ENCODE measurements around the gene WFDC1.

GRCh38 chr16:84367297-84367680, 72.6 kb downstream of the WFDC1 start:
- TF ChIP-seq EZH2 (IDR thresholded peaks at IDR 0.05; ENCODE audit: insufficient read depth, low read length) (no peak), CTCF (IDR thresholded peaks at IDR 0.05; ENCODE audit: insufficient read depth, low read depth, low read length) (no peak)

Measured in astrocyte (in vitro differentiated cells and primary cell).